HFF-Myc (cell line): ENCODE data around the gene PCGF6.

Source experiments
- DNase-seq: peaks from one replicate; pipeline ENCODE4 v3.0.0-alpha.2; 2011; ENCODE audit warnings: low read depth; ENCODE audit errors: extremely low read depth
- H3K4me3 ChIP-seq: replicated peaks from 2 replicates; pipeline ENCODE4 v1.5.1; 2011; ENCODE audit warnings: low read depth, mild to moderate bottlenecking, control low read depth, low read length
- TF ChIP-seq, protein P1 (sequence below): IDR thresholded peaks from 2 replicates; pipeline ENCODE4 v1.5.1; 2012; ENCODE audit warnings: mild to moderate bottlenecking, low read depth, low read length, control low read depth; ENCODE audit errors: missing control alignments

Gene PCGF6

DNA sequence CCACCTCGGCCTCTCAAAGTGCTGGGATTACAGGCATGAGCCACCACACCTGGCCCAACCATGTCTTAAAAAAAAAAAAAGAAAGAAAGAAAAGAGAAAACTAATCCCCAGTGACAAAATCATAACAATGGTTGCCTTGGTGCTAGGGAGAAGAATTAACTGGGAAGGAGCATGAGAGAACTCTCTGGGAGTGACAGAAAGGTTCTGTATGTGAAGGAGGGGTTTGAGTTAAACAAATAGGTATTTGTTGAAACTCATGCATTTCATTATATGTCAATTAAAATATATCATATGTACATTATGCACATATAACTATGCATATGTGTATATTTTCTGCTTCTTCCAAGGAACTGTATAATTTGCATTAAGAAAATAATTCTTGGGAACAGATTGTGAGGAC, 40.7 kb downstream of the PCGF6 start:
- H3K4me3 ChIP-seq = no peak overlapping the region
- TF ChIP-seq, protein P1, sequence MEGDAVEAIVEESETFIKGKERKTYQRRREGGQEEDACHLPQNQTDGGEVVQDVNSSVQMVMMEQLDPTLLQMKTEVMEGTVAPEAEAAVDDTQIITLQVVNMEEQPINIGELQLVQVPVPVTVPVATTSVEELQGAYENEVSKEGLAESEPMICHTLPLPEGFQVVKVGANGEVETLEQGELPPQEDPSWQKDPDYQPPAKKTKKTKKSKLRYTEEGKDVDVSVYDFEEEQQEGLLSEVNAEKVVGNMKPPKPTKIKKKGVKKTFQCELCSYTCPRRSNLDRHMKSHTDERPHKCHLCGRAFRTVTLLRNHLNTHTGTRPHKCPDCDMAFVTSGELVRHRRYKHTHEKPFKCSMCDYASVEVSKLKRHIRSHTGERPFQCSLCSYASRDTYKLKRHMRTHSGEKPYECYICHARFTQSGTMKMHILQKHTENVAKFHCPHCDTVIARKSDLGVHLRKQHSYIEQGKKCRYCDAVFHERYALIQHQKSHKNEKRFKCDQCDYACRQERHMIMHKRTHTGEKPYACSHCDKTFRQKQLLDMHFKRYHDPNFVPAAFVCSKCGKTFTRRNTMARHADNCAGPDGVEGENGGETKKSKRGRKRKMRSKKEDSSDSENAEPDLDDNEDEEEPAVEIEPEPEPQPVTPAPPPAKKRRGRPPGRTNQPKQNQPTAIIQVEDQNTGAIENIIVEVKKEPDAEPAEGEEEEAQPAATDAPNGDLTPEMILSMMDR = no peak
- no peak for DNase-seq

DNA sequence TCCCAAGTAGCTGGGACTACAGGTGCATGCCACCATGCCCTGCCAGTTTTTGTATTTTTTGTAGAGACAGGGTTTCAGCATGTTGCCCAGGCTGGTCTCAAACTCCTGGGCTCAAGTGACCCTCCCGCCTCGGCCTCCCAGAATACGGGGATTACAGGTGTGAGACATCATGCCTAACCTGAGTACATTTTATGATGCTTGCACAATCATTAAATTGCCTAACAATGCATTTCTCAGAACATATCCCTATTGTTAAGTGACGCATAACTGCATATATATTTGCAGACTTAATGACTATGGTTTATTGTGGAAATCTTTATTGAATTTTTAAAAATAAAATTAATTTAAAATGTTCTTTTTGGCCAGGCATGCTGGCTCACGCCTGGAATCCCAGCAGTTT, 43.3 kb downstream of the PCGF6 start:
- H3K4me3 ChIP-seq = no peak overlapping the region
- TF ChIP-seq, protein P1 = no peak
- no peak for DNase-seq

DNA sequence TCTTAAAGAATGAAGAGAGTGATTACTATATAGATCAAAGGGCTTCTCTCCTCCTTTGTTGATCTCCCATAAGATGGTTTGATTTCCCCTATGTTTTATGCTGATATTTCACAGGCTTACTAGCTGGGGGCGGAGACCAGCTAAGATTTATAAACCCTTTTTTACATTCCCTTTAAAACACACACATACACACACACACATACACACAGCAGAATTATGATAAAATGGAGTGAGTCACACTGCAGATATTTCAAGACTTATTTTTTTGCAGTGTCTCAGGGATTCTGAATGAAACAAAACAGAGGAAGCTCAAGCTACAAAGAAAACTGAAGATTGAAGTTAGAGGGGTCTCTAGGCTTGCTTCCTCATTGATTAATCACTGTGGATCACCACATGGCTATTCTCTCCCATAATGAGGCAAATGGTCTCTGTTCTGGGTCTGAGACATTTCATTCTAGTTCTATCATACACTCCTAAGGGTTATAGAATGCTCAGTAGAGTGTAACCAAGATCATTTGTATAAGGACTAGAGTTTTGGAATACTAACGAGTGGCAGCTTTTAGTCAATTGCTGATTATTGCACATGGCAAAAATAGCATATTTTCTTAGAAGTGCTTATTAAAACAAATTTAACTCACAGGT, 55.4 kb downstream of the PCGF6 start:
- TF ChIP-seq, protein P1 = no peak
- no peak for DNase-seq
- H3K4me3 ChIP-seq = no peak overlapping the region

DNA sequence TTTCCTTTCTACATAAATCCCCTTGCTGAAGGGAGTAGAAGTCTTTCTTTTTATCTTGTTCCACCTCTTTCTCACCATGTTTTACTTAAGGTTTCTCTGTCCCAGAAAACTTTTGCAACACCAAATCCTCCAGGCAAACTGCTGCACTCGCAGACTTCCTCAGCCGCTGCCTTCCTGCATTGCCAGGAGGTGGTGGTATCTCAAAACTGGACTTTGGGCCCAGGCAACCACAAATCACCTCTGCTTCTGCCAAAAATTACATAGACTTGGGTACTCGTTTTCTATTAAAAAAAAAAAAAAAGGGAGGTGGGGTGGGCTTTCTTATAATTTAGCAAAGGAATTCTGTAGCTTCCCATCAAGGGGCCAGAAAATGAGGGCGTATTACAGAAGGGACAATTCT, 59.4 kb downstream of the PCGF6 start:
- H3K4me3 ChIP-seq = no peak overlapping the region
- no peak for DNase-seq
- TF ChIP-seq, protein P1 = no peak

DNA sequence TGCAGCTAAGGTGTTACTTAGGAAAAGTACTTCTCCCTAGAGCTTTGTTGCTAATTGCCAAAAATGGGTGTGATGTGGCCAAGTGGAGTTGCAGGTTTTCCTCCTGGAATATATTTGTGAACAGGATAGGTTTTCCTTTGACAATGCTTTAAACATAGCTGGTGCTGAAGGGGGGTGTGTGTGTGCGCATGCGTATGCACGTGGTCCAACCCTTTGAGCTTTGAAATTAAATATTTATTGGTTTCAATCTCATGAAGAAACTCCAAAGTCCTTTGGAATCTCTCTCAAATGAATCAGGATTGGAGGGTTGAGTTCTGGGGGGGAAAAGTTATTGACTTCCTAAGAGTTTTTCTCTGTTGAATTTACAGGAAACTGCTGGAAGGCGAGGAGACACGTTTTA, 62.9 kb downstream of the PCGF6 start:
- no peak overlapping the region for H3K4me3 ChIP-seq
- TF ChIP-seq, protein P1 = no peak
- no peak for DNase-seq

DNA sequence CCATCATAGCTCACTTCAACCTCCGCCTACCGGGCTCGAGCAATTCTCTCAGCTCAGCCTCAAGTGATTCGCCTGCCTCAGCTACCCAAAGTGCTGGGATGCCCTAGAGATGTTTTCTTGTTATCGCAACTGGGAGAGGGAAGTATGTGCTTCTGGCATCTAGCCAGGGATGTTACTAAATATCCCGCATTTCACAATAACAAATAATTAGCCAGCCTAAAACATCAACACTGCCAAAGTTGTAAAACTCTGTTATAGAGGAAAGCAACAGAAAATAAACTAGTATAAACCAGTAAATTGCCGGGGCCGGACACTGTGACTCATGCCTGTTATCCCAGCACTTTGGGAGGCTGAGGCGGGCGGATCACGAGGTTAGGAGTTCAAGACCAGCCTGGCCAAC, 66.8 kb downstream of the PCGF6 start:
- H3K4me3 ChIP-seq = no peak overlapping the region
- no peak for DNase-seq
- TF ChIP-seq, protein P1 = no peak

DNA sequence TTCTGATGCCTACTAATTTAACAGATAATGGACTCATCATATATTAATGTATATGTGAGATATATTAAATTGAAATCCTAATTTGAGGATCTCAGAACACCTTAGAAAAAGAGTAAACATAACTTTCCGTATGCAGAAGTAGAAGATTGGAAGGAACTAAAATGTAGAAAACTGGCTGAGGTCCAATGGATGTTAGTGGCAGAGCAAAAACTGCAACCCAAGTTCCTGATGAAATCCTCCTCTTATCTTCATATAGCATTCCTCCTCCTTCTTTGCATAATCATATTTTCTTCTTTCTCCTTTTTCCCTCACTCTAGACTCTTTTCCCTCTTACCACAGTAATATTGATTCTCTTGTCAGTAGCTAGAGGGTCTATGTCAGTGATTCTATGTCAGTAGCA, 68.0 kb downstream of the PCGF6 start:
- no peak overlapping the region for H3K4me3 ChIP-seq
- no peak for DNase-seq
- TF ChIP-seq, protein P1 = no peak
